ENCODE measurements around the gene POU2AF2.

DNA sequence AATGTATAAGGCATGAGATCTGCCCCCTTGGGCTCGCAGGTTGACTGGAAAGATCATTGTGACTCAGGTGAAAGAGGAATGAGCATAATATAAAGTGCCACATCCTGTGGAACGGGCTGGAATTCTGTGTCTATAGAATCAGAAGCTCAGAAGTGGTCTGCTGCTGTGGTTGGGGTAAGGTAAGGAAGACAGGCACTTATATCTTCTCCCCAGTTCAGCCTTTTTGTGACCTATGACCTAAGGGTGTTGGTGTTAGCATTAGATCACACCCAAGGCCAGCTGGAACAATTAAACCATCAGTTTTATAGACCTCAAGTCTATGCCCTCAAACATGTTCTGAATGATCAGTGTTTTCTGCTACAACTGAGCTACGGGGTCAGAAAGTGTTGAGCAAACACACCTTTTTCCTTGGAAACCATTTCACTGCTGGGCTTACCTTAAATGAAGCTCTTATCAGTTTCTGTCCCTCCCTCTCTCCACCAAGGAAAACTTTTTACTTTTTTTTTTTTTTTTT, 37.1 kb downstream of the POU2AF2 start:
- TF ChIP-seq POLR2A (IDR thresholded peaks at IDR 0.05) = no peak
- TF ChIP-seq, protein P1, sequence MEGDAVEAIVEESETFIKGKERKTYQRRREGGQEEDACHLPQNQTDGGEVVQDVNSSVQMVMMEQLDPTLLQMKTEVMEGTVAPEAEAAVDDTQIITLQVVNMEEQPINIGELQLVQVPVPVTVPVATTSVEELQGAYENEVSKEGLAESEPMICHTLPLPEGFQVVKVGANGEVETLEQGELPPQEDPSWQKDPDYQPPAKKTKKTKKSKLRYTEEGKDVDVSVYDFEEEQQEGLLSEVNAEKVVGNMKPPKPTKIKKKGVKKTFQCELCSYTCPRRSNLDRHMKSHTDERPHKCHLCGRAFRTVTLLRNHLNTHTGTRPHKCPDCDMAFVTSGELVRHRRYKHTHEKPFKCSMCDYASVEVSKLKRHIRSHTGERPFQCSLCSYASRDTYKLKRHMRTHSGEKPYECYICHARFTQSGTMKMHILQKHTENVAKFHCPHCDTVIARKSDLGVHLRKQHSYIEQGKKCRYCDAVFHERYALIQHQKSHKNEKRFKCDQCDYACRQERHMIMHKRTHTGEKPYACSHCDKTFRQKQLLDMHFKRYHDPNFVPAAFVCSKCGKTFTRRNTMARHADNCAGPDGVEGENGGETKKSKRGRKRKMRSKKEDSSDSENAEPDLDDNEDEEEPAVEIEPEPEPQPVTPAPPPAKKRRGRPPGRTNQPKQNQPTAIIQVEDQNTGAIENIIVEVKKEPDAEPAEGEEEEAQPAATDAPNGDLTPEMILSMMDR (IDR thresholded peaks at IDR 0.05 in 4 of 5, conservative IDR thresholded peaks at IDR 0.05 in 1 of 5) = no peak

Measured in gastrocnemius medialis (tissue), 4 donors.